ENCODE results near the gene HMX1.

GRCh38 chr4:8893624-8894423 is 22.2 kb upstream of the HMX1 start:
- TF ChIP-seq CTCF (IDR thresholded peaks at IDR 0.05), result no peak
- TF ChIP-seq EZH2 (IDR thresholded peaks at IDR 0.05; ENCODE audit: borderline replicate concordance, insufficient read depth, low read depth, low read length, poor library complexity, severe bottlenecking), result no peak

All from B cell (primary cell).